A549 treated with GW870086 at 1 μM for 4 hours (cell line): ENCODE results near the gene LENEP. TPM values are rescaled to one million over a fixed set of nuclear protein-coding genes. Genes with fewer than 3 reads are reported as not detected.

Experiments
- total RNA-seq: library from RNA; stranded (reverse); fragments of 200-300 nt; extraction: Qiagen RNA extraction; gene quantifications from 5 replicates; pipeline ENCODE4 v1.2.3, GENCODE V29; 2022; ENCODE audit warnings: low read depth

Gene LENEP, protein sequence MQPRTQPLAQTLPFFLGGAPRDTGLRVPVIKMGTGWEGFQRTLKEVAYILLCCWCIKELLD
- total RNA-seq = 0.23 TPM in 1 of 5 replicates, not detected in the others

DNA sequence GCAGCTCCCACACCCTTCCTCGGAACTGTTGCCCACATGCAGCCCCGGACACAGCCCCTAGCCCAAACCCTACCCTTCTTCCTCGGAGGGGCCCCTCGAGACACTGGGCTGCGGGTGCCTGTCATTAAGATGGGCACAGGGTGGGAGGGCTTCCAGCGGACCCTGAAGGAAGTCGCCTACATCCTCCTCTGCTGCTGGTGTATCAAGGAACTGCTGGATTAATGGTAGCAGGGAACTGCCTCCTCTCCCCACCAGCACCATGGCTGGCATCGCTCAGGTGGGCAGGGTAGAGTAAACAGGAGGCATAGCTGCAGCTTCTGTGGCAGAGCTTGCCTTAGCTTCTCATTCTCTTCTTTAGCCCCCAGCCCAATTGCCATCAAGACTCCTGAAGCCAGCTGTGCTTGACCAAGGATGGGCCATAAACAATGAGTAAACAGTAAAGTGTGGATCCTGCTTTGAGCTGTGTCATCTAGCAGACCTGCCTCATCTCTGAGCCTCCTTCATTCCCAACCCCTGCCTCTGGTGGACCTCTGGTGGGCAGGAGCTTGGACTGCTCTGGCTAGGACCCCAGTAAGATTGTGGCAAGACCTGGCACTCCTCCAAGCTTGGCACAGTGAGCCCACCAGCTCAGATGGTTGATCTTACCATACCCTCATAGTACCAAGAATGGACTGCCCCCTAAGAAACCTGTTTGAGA lies at the start of gene LENEP:
TSS of gene LENEP (plus strand) at position 15 of the 697 bp plus-strand sequence. CDS start at position 37, 22 bp downstream.

DNA sequence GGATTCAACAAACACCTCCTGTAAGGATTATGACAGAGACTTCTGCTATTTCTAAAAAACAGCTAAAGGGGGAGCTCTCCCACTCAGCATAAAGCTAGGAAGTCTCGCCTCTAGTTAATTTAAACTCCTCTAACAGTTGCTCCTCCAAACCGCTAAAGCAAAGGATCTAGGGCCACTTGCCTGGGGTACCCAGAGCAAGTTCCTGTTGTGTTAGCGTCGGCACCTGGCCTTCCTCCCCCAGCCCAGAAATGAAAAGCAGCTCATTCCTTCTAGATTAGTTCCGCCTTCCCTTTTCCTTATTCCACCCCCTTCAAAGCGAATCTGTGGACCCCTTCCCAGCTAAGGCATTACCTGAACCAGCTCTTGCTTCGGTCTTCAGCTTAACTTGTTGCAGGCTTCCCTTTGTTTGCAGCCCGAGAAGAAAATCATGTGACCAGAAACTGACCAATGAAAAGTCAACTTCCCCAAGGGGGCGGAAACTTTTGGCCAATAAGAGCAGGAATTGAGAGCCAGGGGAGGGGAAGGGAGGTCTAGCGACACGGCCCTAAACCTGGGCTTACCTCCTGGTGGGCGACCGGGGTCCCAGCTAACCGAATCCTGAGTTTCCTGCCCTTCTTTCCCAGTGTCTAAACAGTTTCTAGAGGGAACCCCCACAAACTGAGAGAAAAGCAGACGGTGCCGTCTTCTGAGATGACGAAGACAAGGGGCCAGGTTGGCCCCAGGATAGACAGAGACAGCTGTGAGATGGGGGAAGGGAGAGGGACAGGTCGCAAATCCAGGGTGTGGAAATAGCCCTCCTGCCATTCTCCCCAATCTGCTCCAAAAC lies 37.5 kb upstream of the LENEP start, which contains the start of gene PBXIP1:
TSS of gene PBXIP1 (minus strand) at position 382 of the 826 bp plus-strand sequence. CDS start 2,378 bp downstream, outside the sequence.

DNA sequence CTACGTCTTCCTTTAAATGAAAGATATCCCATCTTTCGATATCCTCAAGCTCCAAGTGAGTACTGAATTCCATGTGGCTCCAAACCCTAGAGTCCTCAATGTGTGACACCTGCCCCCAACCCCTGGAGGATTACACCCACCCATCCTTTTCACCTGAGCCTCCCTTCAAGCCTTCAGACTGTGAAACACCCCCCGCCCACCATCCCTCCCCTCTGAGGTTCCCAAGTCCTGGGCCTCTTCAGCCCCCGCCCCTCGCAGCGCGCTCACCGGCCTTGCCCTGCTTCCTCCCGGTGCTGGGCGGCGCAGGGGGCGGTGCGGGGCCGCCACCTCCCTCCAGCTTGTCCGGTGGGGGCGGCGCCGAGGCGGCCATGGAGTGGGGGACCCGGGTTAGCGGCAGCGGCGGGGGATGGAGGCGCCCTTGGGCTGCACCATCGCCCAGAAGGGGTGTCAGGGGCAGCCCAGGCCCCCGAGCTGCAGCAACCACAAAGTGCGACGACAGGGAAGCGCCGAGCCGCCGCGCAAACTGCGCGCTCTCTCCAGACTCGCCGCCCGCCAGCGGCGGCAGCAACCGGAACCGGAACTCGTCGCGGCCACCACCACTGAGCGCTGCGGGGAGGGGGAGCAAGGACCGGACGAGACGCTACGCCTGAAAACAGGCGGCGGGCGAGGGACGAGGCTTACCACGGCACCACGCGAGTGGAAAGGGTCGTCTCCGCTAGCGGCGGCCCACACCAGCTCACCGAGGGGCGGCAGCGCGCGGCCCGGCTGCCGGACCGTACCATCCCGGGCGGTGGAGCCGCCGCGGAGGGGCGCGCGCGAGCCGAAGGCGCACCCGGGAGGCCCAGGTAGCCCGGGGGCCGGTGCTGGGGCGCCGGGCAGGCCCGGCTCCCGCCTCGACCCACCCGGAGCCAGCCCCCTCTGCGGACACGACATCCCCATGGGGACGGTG lies 31.9 kb upstream of the LENEP start, which contains the start of gene PYGO2:
TSS of gene PYGO2 (minus strand) at position 576 of the 949 bp plus-strand sequence. CDS start at position 370, 206 bp downstream.

DNA sequence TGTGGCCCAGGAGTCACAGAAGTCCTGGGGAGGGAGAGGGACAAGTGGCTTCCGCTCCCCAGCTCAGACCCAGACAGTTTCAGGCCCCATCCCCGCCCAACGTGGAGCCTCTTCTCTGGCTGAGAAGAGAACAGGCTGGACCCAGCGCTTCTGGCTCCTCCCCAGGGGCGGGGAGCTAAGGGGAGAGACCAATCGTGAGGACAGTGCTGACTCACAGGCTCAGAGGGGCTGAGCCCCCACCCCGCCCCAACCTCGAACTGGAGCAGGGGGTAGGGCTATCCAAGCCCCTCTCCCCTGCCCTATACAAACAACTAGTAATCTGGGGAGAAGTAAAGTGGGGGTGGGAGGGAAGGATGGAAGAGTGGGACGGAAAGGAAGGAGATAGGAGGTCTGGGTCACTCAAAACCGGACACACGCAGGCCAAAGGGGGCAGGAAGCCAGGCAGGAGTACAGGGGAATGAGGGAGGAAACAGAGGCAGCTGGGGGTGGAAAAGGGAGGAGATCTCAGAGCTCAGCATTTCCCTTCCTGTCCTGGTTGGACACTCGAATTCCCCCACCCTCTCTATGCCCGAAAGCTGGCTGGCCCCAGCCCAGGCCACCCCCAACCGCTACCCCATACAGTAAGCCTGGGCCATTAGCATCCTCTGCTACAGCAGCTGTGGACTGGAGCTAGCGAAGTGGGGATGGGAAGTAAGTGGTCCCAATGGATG lies 22.6 kb upstream of the LENEP start, which contains the start of gene SHC1:
TSS of gene SHC1 (minus strand) at position 117 of the 710 bp plus-strand sequence. CDS start 221 bp downstream, outside the sequence.

DNA sequence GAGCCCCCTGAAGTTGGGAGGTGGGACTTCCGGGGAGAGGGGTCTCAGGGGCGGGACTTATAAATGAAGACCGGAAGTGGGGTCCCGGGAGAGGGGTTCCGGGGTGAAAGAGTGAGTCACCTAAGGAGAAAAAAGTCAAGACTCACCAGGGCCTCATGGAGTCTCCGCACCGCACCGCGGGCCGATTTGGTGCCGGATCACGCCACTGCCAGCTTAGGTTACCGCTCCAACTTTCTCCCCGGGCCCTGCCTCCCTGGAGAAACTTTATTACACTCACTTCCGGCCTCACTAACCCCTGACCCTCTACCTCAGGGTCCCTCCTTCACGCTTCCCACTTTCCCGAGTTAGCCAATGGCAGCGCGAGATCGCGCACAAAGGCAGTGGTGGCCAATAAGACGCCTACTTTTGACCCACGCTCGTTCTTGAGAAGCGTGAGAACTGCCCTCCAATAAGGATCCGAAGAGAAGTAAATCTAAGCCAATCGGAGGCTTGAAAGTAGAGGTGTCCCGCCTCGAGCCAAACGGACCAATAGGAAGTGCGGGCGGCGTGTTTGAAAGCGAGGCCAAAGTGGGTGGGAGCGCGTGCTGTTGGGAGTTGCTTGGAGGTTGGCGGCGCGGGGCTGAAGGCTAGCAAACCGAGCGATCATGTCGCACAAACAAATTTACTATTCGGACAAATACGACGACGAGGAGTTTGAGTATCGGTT lies 19.1 kb upstream of the LENEP start, which contains the start of gene CKS1B:
TSS of gene CKS1B (plus strand) at position 580 of the 706 bp plus-strand sequence. CDS start at position 645, 65 bp downstream.

DNA sequence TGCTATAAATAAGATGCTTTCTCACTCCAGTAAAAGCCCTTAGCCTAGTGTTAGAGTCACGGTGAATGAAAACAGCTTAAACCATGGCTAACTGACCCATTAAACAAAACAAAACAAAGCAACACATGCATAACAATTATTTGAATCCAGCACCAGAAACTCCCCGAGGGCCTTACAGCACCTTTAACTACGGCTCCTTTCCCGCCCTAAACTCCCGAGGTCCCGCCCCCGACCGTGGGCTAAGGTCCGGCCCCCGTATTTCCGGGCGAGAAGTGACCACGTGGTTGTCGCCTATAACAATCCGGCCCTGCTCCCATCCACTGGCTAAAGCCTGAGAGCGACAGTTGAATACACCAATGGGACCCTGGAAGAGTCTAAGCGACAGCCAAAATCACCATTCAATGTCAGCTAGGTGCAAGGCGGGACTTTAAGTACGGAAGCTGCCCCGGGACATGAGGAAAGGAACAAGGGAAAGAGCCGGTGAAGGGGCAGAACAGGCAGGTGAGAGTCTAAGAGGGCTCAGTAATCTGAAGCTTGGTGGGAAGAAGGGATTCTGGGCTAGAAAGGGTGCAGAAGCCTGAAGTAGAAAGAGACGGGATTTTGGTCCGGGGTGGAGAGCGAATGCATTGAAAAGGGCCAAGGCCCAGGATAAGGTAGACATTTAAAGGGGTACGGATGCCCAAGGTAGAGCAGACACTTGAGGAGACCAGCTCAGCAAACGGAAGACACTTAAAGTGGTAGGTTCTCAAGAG lies 10.3 kb upstream of the LENEP start, which contains the start of gene FLAD1:
TSS of gene FLAD1 (plus strand) at position 448 of the 752 bp plus-strand sequence. CDS start 351 bp downstream, outside the sequence.

DNA sequence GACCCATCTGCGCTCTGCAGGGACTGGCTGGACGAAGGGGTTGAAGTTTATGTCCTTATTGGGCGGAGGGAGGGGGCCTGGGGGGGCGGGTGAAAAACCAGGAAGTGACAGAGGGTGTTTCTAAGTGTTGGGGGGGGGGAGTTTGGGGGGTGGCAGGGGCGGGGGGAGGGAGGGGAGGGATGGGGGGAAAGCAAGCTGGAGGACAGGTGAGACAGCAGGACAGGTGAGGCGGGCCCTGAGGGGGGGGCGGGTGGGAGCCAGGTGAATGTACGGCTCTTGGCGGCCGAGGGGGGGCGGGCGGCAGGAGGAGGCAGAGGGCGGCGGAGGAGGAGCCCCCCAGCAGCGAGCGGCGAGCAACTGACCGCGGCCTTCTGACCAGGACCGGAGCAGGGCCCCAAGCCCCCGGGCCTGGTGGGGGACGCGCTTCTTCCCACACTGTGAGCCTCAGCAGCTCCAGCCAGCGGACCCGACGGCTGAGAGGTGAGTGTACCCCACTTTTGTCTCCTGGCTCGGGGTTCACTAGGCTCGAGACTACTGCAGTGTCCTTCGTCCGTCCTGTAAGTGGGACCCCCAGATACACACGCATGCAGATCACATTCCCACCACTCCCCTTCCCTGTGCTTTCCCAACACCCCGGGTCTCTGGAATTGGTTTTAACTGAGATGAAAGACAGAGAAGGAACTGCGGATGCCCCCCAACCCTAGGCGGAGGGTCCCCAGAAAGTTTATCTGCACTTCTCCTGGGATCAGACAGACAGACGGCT lies 9.3 kb downstream of the LENEP start, which contains the start of gene ZBTB7B:
TSS of gene ZBTB7B (plus strand) at position 339 of the 763 bp plus-strand sequence. CDS start 11,859 bp downstream, outside the sequence.

DNA sequence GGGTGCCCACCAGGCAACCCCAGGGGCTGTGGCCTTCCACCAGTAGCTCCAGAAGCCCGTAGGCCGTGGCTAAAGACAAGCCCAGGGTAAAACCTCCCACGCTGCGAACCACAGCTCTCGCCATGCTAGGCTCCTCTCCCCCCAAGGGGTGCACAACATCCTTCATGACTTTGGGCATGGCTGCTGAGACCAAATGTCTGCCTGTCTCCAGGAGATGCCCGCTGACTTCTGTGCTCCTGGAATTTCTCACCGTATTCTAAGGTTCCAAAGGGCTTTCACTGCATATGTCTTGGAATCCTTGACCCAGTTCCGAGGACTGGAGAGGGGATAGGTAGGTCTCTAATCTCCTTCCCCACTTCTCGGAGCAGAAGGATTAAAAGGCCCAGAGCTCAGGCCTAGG lies 40.1 kb downstream of the LENEP start, which contains the start of the genes DCST1 and DCST2:
TSS of gene DCST1 (plus strand) at position 301 of the 400 bp plus-strand sequence. CDS start 213 bp downstream, outside the sequence.
TSS of gene DCST2 (minus strand) at position 258 of the 400 bp plus-strand sequence. CDS start at position 178, 80 bp downstream.

Other genes with a start within 250 kb of the LENEP start
- gene KCNN3, start 123.3 kb upstream of the LENEP start, total RNA-seq = 0.02 to 0.19 TPM (median 0.07 TPM) in 4 of 5 replicates, not detected in the other
- 38.8 to 45.1 TPM (median 42.1 TPM) in 5 replicates for gene PMVK, start 56.9 kb upstream of the LENEP start, total RNA-seq
- gene PBXIP1, start 37.5 kb upstream of the LENEP start, total RNA-seq = 13.0 to 14.6 TPM (median 13.5 TPM) in 5 replicates
- gene PYGO2, start 31.8 kb upstream of the LENEP start, total RNA-seq = 19.4 to 22.3 TPM (median 21.6 TPM) in 5 replicates
- gene SHC1, start 22.8 kb upstream of the LENEP start, total RNA-seq = 199 to 255 TPM (median 244 TPM) in 5 replicates
- gene CKS1B, start 18.9 kb upstream of the LENEP start, total RNA-seq = 304 to 367 TPM (median 343 TPM) in 5 replicates
- 39.8 to 46.3 TPM (median 44.9 TPM) in 5 replicates for gene FLAD1, start 10.2 kb upstream of the LENEP start, total RNA-seq
- gene ZBTB7B, start 9.2 kb downstream of the LENEP start, total RNA-seq = 34.1 to 46.4 TPM (median 45.7 TPM) in 5 replicates
- 0.17 to 0.80 TPM (median 0.29 TPM) in 5 replicates for gene DCST2, start 40.2 kb downstream of the LENEP start, total RNA-seq
- not detected in 5 replicates for gene DCST1, start 40.2 kb downstream of the LENEP start, total RNA-seq
- 72.3 to 103 TPM (median 97.2 TPM) in 5 replicates for gene ADAM15, start 57.7 kb downstream of the LENEP start, total RNA-seq
- 12.2 to 13.0 TPM (median 12.4 TPM) in 5 replicates for gene EFNA4, start 70.2 kb downstream of the LENEP start, total RNA-seq
- 6.9 to 11.0 TPM (median 10.3 TPM) in 5 replicates for gene EFNA3, start 85.3 kb downstream of the LENEP start, total RNA-seq
- 23.0 to 32.0 TPM (median 28.5 TPM) in 5 replicates for gene EFNA1, start 134.3 kb downstream of the LENEP start, total RNA-seq
- gene SLC50A1, start 142.3 kb downstream of the LENEP start, total RNA-seq = 30.2 to 37.7 TPM (median 35.4 TPM) in 5 replicates
- gene DPM3, start 146.9 kb downstream of the LENEP start, total RNA-seq = 69.8 to 112 TPM (median 98.4 TPM) in 5 replicates
- 222 to 262 TPM (median 235 TPM) in 5 replicates for gene KRTCAP2, start 179.7 kb downstream of the LENEP start, total RNA-seq
- gene TRIM46, start 180.3 kb downstream of the LENEP start, total RNA-seq = 1.8 to 2.9 TPM (median 2.6 TPM) in 5 replicates
- gene THBS3, start 214.3 kb downstream of the LENEP start, total RNA-seq = 6.0 to 10.7 TPM (median 8.4 TPM) in 5 replicates
- 65.8 to 81.8 TPM (median 76.1 TPM) in 5 replicates for gene MTX1, start 215.1 kb downstream of the LENEP start, total RNA-seq